Fibroblast of lung (primary cell): ENCODE results near the gene VPS13D. TPM values are rescaled to one million over a fixed set of nuclear protein-coding genes. Genes with fewer than 3 reads are reported as not detected.

ENCODE experiments used
- DNase-seq, 2 donors: peaks; one replicate each; pipeline versions ENCODE4 v3.0.0 to v3.0.0-alpha.2; 2010; ENCODE audit warnings: low read depth in 2 of 2
- H2AFZ ChIP-seq: 2 replicates; pipeline ENCODE4 v1.5.1; 2012; ENCODE audit warnings: low read length, control low read depth, inconsistent platforms
- H3K27ac ChIP-seq: 2 replicates; pipeline ENCODE4 v1.5.1; 2011; ENCODE audit warnings: low read length, control low read depth; ENCODE audit not compliant: insufficient read depth
- H3K27me3 ChIP-seq: 2 replicates; pipeline ENCODE4 v1.5.1; 2011; ENCODE audit warnings: mild to moderate bottlenecking, low read length; ENCODE audit not compliant: control insufficient read depth, insufficient read depth
- H3K36me3 ChIP-seq: 2 replicates; pipeline ENCODE4 v1.5.1; 2011; ENCODE audit warnings: low read length; ENCODE audit not compliant: control insufficient read depth, insufficient read depth
- H3K4me1 ChIP-seq: 2 replicates; pipeline ENCODE4 v1.5.1; 2011; ENCODE audit warnings: low read length; ENCODE audit not compliant: control insufficient read depth, insufficient read depth; ENCODE audit errors: extremely low read depth
- H3K4me2 ChIP-seq: 2 replicates; pipeline ENCODE4 v1.5.1; 2011; ENCODE audit warnings: low read length, control low read depth; ENCODE audit not compliant: insufficient read depth; ENCODE audit errors: extremely low read depth
- H3K4me3 ChIP-seq, 4 experiments: fragments of 200-600 bp in 1 of 4; sonication (generic) in 1 of 4; replicated peaks in 1 of 4; 2 replicates each; pipeline ENCODE4 v1.5.1; 2011 to 2016; ENCODE audit warnings: low read length in 4 of 4, low read depth in 3 of 4, mild to moderate bottlenecking in 3 of 4, control low read depth in 2 of 4, inconsistent platforms in 1 of 4, mixed read lengths in 1 of 4; ENCODE audit not compliant: insufficient read depth in 1 of 4; ENCODE audit errors: control extremely low read depth in 1 of 4
- H3K79me2 ChIP-seq: 2 replicates; pipeline ENCODE4 v1.5.1; 2012; ENCODE audit warnings: mild to moderate bottlenecking, low read length, inconsistent platforms; ENCODE audit not compliant: control insufficient read depth, insufficient read depth
- H3K9ac ChIP-seq: 2 replicates; pipeline ENCODE4 v1.5.1; 2011; ENCODE audit warnings: mild to moderate bottlenecking, low read length, control low read depth; ENCODE audit not compliant: insufficient read depth
- H3K9me3 ChIP-seq: 2 replicates; pipeline ENCODE4 v1.5.1; 2012; ENCODE audit warnings: low read depth, low read length; ENCODE audit not compliant: control insufficient read depth, insufficient read depth
- H4K20me1 ChIP-seq: 2 replicates; pipeline ENCODE4 v1.5.1; 2011; ENCODE audit warnings: low read length; ENCODE audit not compliant: control insufficient read depth, insufficient read depth; ENCODE audit errors: extremely low read depth
- EZH2 ChIP-seq: IDR thresholded peaks from 2 replicates; pipeline ENCODE4 v1.5.1; 2012; ENCODE audit warnings: low read length, control low read depth, mild to moderate bottlenecking; ENCODE audit errors: missing control alignments
- polyA plus RNA-seq, 2 donors: library from polyadenylated mRNA; depleted of rRNA in 1 of 2; stranded (reverse) in 1 of 2; unstranded in 1 of 2; fragments of >200 nt; gene quantifications; 2 replicates each; pipeline ENCODE4 v1.2.1, GENCODE V29; 2011 to 2012; ENCODE audit warnings: missing spikeins in 1 of 2
- total RNA-seq: library from RNA; depleted of rRNA; stranded (reverse); fragments of >200 nt; gene quantifications from 2 replicates; pipeline ENCODE4 v1.2.1, GENCODE V29; 2014
- TF ChIP-seq, protein P1 (sequence below), 2 donors: IDR thresholded peaks in 1 of 2; conservative IDR thresholded peaks in 1 of 2; 1 replicate in 1 of 2; 2 replicates in 1 of 2; pipeline ENCODE4 v1.5.1; 2011 to 2012; ENCODE audit warnings: low read length in 2 of 2, control low read depth in 1 of 2, inconsistent platforms in 1 of 2, low read depth in 1 of 2, mild to moderate bottlenecking in 1 of 2

VPS13D gene
- total and polyA plus RNA-seq, 2 donors (not counting 1 experiment from before 2014, with no cell fraction given): 14.6 to 40.0 TPM

DNA sequence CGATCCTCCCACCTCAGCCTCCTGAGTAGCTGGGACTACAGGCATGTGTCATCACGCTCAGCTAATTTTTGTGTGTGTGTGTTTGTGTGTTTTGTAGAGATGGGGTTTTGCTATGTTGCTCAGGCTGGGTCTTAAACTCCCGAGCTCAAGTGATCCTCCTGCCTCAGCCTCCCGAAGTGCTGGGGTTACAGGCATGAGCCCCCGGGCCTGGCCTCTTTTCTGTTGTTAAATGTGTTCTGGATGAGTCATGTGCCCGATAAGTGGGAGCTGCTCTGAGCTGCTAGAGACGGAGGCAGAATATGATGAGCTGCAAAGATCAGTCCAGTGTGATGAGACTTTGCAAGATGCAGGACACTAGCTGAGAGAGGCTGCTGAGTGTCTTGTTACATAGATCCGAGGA lies 75.5 kb downstream of the VPS13D start:
- no peaks in the 10 kb centered on the region for H4K20me1 ChIP-seq
- no peaks in the 10 kb centered on the region for H3K4me1 ChIP-seq
- H3K27ac ChIP-seq: no peak overlapping the region
- no peak overlapping the region for H3K9ac ChIP-seq
- peaks cover 5% of the 10 kb centered on the region for H3K36me3 ChIP-seq
- no peaks in the 10 kb centered on the region for H3K27me3 ChIP-seq
- H2AFZ ChIP-seq: no peak overlapping the region
- TF ChIP-seq, protein P1, sequence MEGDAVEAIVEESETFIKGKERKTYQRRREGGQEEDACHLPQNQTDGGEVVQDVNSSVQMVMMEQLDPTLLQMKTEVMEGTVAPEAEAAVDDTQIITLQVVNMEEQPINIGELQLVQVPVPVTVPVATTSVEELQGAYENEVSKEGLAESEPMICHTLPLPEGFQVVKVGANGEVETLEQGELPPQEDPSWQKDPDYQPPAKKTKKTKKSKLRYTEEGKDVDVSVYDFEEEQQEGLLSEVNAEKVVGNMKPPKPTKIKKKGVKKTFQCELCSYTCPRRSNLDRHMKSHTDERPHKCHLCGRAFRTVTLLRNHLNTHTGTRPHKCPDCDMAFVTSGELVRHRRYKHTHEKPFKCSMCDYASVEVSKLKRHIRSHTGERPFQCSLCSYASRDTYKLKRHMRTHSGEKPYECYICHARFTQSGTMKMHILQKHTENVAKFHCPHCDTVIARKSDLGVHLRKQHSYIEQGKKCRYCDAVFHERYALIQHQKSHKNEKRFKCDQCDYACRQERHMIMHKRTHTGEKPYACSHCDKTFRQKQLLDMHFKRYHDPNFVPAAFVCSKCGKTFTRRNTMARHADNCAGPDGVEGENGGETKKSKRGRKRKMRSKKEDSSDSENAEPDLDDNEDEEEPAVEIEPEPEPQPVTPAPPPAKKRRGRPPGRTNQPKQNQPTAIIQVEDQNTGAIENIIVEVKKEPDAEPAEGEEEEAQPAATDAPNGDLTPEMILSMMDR (conservative IDR thresholded peaks at IDR 0.05 in 1 of 2, IDR thresholded peaks at IDR 0.05 in 1 of 2; ENCODE audit: low read depth in 1 of 2, low read length in 2 of 2): no peak
- no peak for TF ChIP-seq EZH2
- no peaks in the 10 kb centered on the region for H3K79me2 ChIP-seq
- H3K9me3 ChIP-seq: no peaks in the 10 kb centered on the region
- peak in 1 of 2 donors; percentile 24 for DNase-seq
- no peak overlapping the region for H3K4me3 ChIP-seq
- no peak overlapping the region for H3K4me2 ChIP-seq

DNA sequence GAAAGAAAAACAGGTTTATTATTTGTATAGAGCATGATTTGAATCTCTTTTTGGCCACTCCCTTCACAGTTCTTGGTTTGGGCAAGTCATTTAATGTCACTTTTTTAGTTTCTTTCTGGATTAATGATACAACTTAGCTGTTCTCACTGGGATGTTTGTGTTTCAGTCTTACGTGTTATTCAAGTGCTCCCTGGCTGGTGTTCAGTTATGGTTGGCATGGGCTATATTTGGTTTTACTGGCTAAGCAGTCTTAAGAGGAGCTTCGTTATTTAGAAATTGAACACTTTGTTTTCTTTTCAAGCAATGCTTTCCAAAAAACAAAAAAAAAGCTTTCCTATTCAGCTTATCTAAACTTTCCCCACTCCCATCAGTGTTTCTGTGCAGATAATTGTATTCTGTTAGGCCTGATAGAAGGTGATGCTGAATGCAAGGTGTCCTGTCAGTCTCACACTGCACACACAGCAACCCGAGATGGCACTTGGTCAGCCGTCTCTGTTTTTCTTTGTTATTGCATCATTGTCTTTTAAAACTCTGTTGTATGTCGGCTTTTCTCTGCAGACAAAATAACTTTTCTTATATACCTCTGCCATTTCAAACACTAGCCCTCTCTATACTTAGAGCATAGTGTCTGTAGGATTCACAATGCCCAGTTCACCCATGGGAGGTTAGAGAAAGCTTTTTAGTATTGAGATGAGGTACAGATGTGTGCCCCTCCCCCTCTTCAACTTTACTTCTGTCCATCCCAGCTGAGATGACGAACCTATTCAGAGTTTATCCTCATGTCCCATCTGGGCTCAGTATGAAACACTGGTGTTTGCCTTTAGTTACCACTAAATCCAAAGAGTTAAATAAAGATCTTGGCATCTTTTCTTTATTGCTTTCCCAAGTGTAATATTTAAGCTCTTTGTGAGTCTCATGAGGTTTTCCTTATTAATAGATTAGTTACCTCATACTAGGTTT lies 80.2 kb downstream of the VPS13D start:
- Histone ChIP-seq H3K27ac (no peak overlapping the region), H3K4me1 (no peaks in the 10 kb centered on the region), H3K4me2 (no peak overlapping the region), H3K4me3 (no peak overlapping the region), H3K9ac (no peak overlapping the region), H3K9me3 (no peaks in the 10 kb centered on the region), H2AFZ (no peak overlapping the region), H3K36me3 (peaks cover 6% of the 10 kb centered on the region), H3K27me3 (no peaks in the 10 kb centered on the region), H3K79me2 (no peaks in the 10 kb centered on the region), H4K20me1 (no peaks in the 10 kb centered on the region)
- peak; percentile 69 to 79 for DNase-seq
- TF ChIP-seq, protein P1 (conservative IDR thresholded peaks at IDR 0.05 in 1 of 2, IDR thresholded peaks at IDR 0.05 in 1 of 2; ENCODE audit: low read depth in 1 of 2, low read length in 2 of 2): no peak
- no peak for TF ChIP-seq EZH2

DNA sequence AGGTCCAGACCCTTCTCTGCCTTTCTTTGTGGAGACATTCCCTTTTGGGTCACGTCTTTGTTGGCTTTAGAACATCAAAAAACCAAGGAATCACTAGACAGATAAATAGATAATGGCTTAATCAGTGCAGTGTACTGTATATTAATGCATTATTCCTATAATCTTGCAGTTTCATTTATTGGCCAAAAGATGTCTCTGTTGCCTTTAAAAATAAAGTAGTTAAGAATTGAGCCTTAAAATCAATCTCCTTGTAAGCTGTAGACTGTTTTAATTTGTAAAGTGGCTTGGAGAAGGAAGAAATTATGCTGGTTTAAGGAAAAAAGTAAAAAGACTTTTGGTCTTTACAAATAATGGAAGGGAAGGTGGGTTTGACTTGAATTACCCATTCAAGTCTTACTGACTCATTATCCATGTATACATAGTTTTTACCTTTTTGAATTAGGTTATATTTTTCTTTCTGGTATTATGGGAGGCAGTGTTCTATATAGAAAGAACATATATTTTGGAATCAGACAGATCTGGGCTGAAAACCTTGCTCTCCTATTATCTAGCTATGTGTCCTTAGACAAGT lies 84.6 kb downstream of the VPS13D start:
- peak; percentile 38 to 65 for DNase-seq

More for the DNA sequence above, 84.6 kb downstream of the VPS13D start:
- peaks cover 3% of the 10 kb centered on the region for H3K4me1 ChIP-seq
- no peak for TF ChIP-seq EZH2
- TF ChIP-seq, protein P1 (conservative IDR thresholded peaks at IDR 0.05 in 1 of 2, IDR thresholded peaks at IDR 0.05 in 1 of 2; ENCODE audit: low read depth in 1 of 2, low read length in 2 of 2): peak in 1 of 2 donors; percentile 38
- no peaks in the 10 kb centered on the region for H3K9me3 ChIP-seq
- H2AFZ ChIP-seq: no peak overlapping the region
- H3K4me2 ChIP-seq: no peak overlapping the region
- H3K9ac ChIP-seq: no peak overlapping the region
- H4K20me1 ChIP-seq: no peaks in the 10 kb centered on the region
- H3K27me3 ChIP-seq: no peaks in the 10 kb centered on the region
- no peaks in the 10 kb centered on the region for H3K79me2 ChIP-seq
- H3K36me3 ChIP-seq: peaks cover 4% of the 10 kb centered on the region
- H3K27ac ChIP-seq: no peak overlapping the region
- no peak overlapping the region for H3K4me3 ChIP-seq
